Measurements from ENCODE around the gene DNAJC6.

Gene DNAJC6

GRCh38 chr1:65407877-65408276, 98.5 kb downstream of the DNAJC6 start:
- no peaks in the 10 kb centered on the region for H3K36me3 ChIP-seq (ENCODE audit: insufficient read depth, low read length)
- no peaks in the 10 kb centered on the region for H3K27me3 ChIP-seq (ENCODE audit: insufficient read depth, low read length)
- H3K4me1 ChIP-seq (ENCODE audit: insufficient read depth, low read length) = peaks cover 4% of the 10 kb centered on the region
- H3K9me3 ChIP-seq (ENCODE audit: low read length) = no peaks in the 10 kb centered on the region
- H3K4me3 ChIP-seq (ENCODE audit: low read length) = no peak overlapping the region
- H2AFZ ChIP-seq (ENCODE audit: low read depth, low read length) = no peak overlapping the region

GRCh38 chr1:65409314-65409713, 100.0 kb downstream of the DNAJC6 start:
- Histone ChIP-seq H3K4me1 (ENCODE audit: insufficient read depth, low read length) (peaks cover 4% of the 10 kb centered on the region), H3K4me3 (ENCODE audit: low read length) (no peak overlapping the region), H3K27me3 (ENCODE audit: insufficient read depth, low read length) (no peaks in the 10 kb centered on the region), H3K36me3 (ENCODE audit: insufficient read depth, low read length) (no peaks in the 10 kb centered on the region), H3K9me3 (ENCODE audit: low read length) (no peaks in the 10 kb centered on the region), H2AFZ (ENCODE audit: low read depth, low read length) (no peak overlapping the region)

- Histone ChIP-seq H3K36me3 (ENCODE audit: insufficient read depth, low read length) (no peaks in the 10 kb centered on the region), H3K4me1 (ENCODE audit: insufficient read depth, low read length) (peaks cover 4% of the 10 kb centered on the region), H3K27me3 (ENCODE audit: insufficient read depth, low read length) (no peaks in the 10 kb centered on the region), H2AFZ (ENCODE audit: low read depth, low read length) (no peak overlapping the region), H3K9me3 (ENCODE audit: low read length) (no peaks in the 10 kb centered on the region), H3K4me3 (ENCODE audit: low read length) (no peak overlapping the region)
These were observed 100.5 kb downstream of the DNAJC6 start for GRCh38 chr1:65409816-65410326.

- Histone ChIP-seq H3K36me3 (ENCODE audit: insufficient read depth, low read length) (no peaks in the 10 kb centered on the region), H3K9me3 (ENCODE audit: low read length) (no peaks in the 10 kb centered on the region), H3K4me1 (ENCODE audit: insufficient read depth, low read length) (peaks cover 4% of the 10 kb centered on the region), H3K27me3 (ENCODE audit: insufficient read depth, low read length) (no peaks in the 10 kb centered on the region), H3K4me3 (ENCODE audit: low read length) (no peak overlapping the region), H2AFZ (ENCODE audit: low read depth, low read length) (no peak overlapping the region)
These were observed 103.1 kb downstream of the DNAJC6 start for GRCh38 chr1:65412256-65412983.

GRCh38 chr1:65412984-65413375, 103.6 kb downstream of the DNAJC6 start:
- H3K4me3 ChIP-seq (ENCODE audit: low read length) = no peak overlapping the region
- peaks cover 4% of the 10 kb centered on the region for H3K4me1 ChIP-seq (ENCODE audit: insufficient read depth, low read length)

GRCh38 chr1:65414538-65414937, 105.2 kb downstream of the DNAJC6 start:
- Histone ChIP-seq H3K4me1 (ENCODE audit: insufficient read depth, low read length) (peaks cover 1% of the 10 kb centered on the region), H3K36me3 (ENCODE audit: insufficient read depth, low read length) (no peaks in the 10 kb centered on the region), H3K27me3 (ENCODE audit: insufficient read depth, low read length) (peaks cover 3% of the 10 kb centered on the region)

More at GRCh38 chr1:65412984-65413375, 103.6 kb downstream of the DNAJC6 start:
- Histone ChIP-seq H2AFZ (ENCODE audit: low read depth, low read length) (no peak overlapping the region), H3K9me3 (ENCODE audit: low read length) (no peaks in the 10 kb centered on the region), H3K36me3 (ENCODE audit: insufficient read depth, low read length) (no peaks in the 10 kb centered on the region), H3K27me3 (ENCODE audit: insufficient read depth, low read length) (no peaks in the 10 kb centered on the region)

GRCh38 chr1:65416767-65417166, 107.4 kb downstream of the DNAJC6 start:
- no peaks in the 10 kb centered on the region for H3K9me3 ChIP-seq (ENCODE audit: low read length)
- H3K4me1 ChIP-seq (ENCODE audit: insufficient read depth, low read length) = peaks cover 3% of the 10 kb centered on the region
- peaks cover 3% of the 10 kb centered on the region for H3K27me3 ChIP-seq (ENCODE audit: insufficient read depth, low read length)
- H2AFZ ChIP-seq (ENCODE audit: low read depth, low read length) = no peak overlapping the region
- no peak overlapping the region for H3K4me3 ChIP-seq (ENCODE audit: low read length)
- H3K36me3 ChIP-seq (ENCODE audit: insufficient read depth, low read length) = no peaks in the 10 kb centered on the region

More at GRCh38 chr1:65414538-65414937, 105.2 kb downstream of the DNAJC6 start:
- Histone ChIP-seq H3K9me3 (ENCODE audit: low read length) (no peaks in the 10 kb centered on the region), H2AFZ (ENCODE audit: low read depth, low read length) (no peak overlapping the region), H3K4me3 (ENCODE audit: low read length) (no peak overlapping the region)

GRCh38 chr1:65417729-65418128, 108.4 kb downstream of the DNAJC6 start:
- no peaks in the 10 kb centered on the region for H3K36me3 ChIP-seq (ENCODE audit: insufficient read depth, low read length)
- peaks cover 3% of the 10 kb centered on the region for H3K27me3 ChIP-seq (ENCODE audit: insufficient read depth, low read length)
- H3K4me3 ChIP-seq (ENCODE audit: low read length) = no peak overlapping the region
- H3K9me3 ChIP-seq (ENCODE audit: low read length) = no peaks in the 10 kb centered on the region
- peaks cover 11% of the 10 kb centered on the region for H3K4me1 ChIP-seq (ENCODE audit: insufficient read depth, low read length)
- H2AFZ ChIP-seq (ENCODE audit: low read depth, low read length) = no peak overlapping the region

GRCh38 chr1:65418522-65419185, 109.3 kb downstream of the DNAJC6 start:
- Histone ChIP-seq H2AFZ (ENCODE audit: low read depth, low read length) (no peak overlapping the region), H3K36me3 (ENCODE audit: insufficient read depth, low read length) (no peaks in the 10 kb centered on the region), H3K4me1 (ENCODE audit: insufficient read depth, low read length) (peaks cover 11% of the 10 kb centered on the region), H3K9me3 (ENCODE audit: low read length) (no peaks in the 10 kb centered on the region), H3K4me3 (ENCODE audit: low read length) (no peak overlapping the region), H3K27me3 (ENCODE audit: insufficient read depth, low read length) (peaks cover 3% of the 10 kb centered on the region)

- H2AFZ ChIP-seq (ENCODE audit: low read depth, low read length) = peak overlapping the region; percentile 99
These were observed 110.6 kb downstream of the DNAJC6 start for GRCh38 chr1:65419681-65420589.

GRCh38 chr1:65420590-65421350, 111.4 kb downstream of the DNAJC6 start, which contains the start of the genes LEPR and LEPROT:
Gene LEPR (plus strand): TSS chr1:65420668. CDS start chr1:65565566, 144,898 bp downstream.
Gene LEPROT (plus strand): TSS chr1:65420668. CDS start chr1:65420725, 57 bp downstream.
- H3K36me3 ChIP-seq (ENCODE audit: insufficient read depth, low read length) = peaks cover 5% of the 10 kb centered on the region
- H3K4me1 ChIP-seq (ENCODE audit: insufficient read depth, low read length) = peaks cover 11% of the 10 kb centered on the region
- H3K4me3 ChIP-seq (ENCODE audit: low read length) = peak within 1 kb of the TSS; percentile 97
- peaks cover 3% of the 10 kb centered on the region for H3K27me3 ChIP-seq (ENCODE audit: insufficient read depth, low read length)
- H3K9me3 ChIP-seq (ENCODE audit: low read length) = no peaks in the 10 kb centered on the region
- peak within 1 kb of the TSS; percentile 99 for H2AFZ ChIP-seq (ENCODE audit: low read depth, low read length)

More at GRCh38 chr1:65419681-65420589, 110.6 kb downstream of the DNAJC6 start:
- Histone ChIP-seq H3K27me3 (ENCODE audit: insufficient read depth, low read length) (peaks cover 3% of the 10 kb centered on the region), H3K4me1 (ENCODE audit: insufficient read depth, low read length) (peaks cover 11% of the 10 kb centered on the region), H3K4me3 (ENCODE audit: low read length) (peak overlapping the region; percentile 97), H3K9me3 (ENCODE audit: low read length) (no peaks in the 10 kb centered on the region), H3K36me3 (ENCODE audit: insufficient read depth, low read length) (no peaks in the 10 kb centered on the region)

Measured in neuron (in vitro differentiated cells).